Pancreas (tissue), 10 donors: ENCODE data around the gene APPL2. TPM values are rescaled to one million over a fixed set of nuclear protein-coding genes. Genes with fewer than 3 reads are reported as not detected.
A peak's percentile ranks its signal among the peaks of the same experiment; 100 is the strongest.

Experiments used
- ATAC-seq, 4 donors: fragments of 200-7000 bp; cut with Tn5 transposase; one replicate each; pipeline versions ENCODE4 v1.8.0 to v1.9.1; 2020; ENCODE audit warnings: mild to moderate bottlenecking in 4 of 4, moderate library complexity in 4 of 4
- DNase-seq, 6 donors: peaks; one replicate each; pipeline ENCODE4 v3.0.0-alpha.2; 2020
- FAIRE-seq: peaks from 2 replicates; lab custom pipeline; 2012; peaks lifted over from hg19 to GRCh38; lab: Jason Lieb, UNC
- H3K27ac ChIP-seq, 4 donors: fragments of 200-600 bp; sonication (generic); 1 replicate in 3 of 4; 2 replicates in 1 of 4; pipeline versions ENCODE4 v1.5.0 to v1.8.0; 2020
- H3K27me3 ChIP-seq, 4 donors: fragments of 200-600 bp; one replicate each; pipeline ENCODE4 v1.8.0; 2021
- H3K36me3 ChIP-seq, 3 donors: fragments of 200-600 bp; sonication (generic) in 1 of 3; one replicate each; pipeline versions ENCODE4 v1.5.0 to v1.8.0; 2020 to 2021
- H3K4me1 ChIP-seq, 3 donors: fragments of 200-600 bp; one replicate each; pipeline ENCODE4 v1.8.0; 2021
- H3K4me3 ChIP-seq, 4 donors: fragments of 200-600 bp; sonication (generic) in 2 of 4; one replicate each; pipeline versions ENCODE4 v1.5.0 to v1.8.0; 2020 to 2021
- H3K9me3 ChIP-seq, 4 donors: fragments of 200-600 bp; one replicate each; pipeline ENCODE4 v1.8.0; 2021
- CTCF ChIP-seq, 4 donors: fragments of 200-600 bp; sonication (generic) in 3 of 4; IDR thresholded peaks; one replicate each; pipeline versions ENCODE4 v1.5.0 to v1.8.0; 2021; ENCODE audit warnings: antibody characterized with exemption in 4 of 4
- WGBS, 2 donors: extraction: QIAGEN DNeasy Blood & Tissue Kit; methylation state at CpG; one replicate each; pipeline ENCODE4 v1.1.7; 2013; 5-methylcytosine and 5-hydroxymethylcytosine counted together
- intact Hi-C, 3 donors: fragments of 100-400 bp; cut with DNase I; formaldehyde crosslinking; loops; one replicate each; pipeline versions ENCODE4 v1.11.1 to v1.14.2; 2022
- polyA plus RNA-seq, 2 donors: library from polyadenylated mRNA; stranded (reverse); fragments of 200-250 nt; gene quantifications; one replicate each; pipeline ENCODE4 v1.2.3, GENCODE V29; 2013
- total RNA-seq, 6 donors: library from RNA; stranded (reverse); fragmentation: NEBNext Ultra II Directional in 4 of 6; extraction: Animal tissue kit (Norgen Biotek cat#: 25700) in 4 of 6; gene quantifications; one replicate each; pipeline versions ENCODE4 v1.2.1 to v1.2.4, GENCODE V29; 2021 to 2023
- donor health status: healthy with polysubstance abuse.
- donor health status: DM: no; HTN: no; CAD: no; lungs with moderate emphysema.
- donor health status: DM: no; HTN: no; CAD: no.
- donor health status: control.
- donor health status: control.
- donor health status: Bipolar disorder and iron deficiency.
- donor health status: DM: yes; HTN: yes; CAD: no.
- donor health status: DM: no; HTN: no; CAD: no.
- donor health status: DM: no; HTN: no; CAD: no.
- donor health status: DM: yes; HTN: yes; CAD: no.

APPL2 gene
- total RNA-seq (10 to 100 TPM; 14.6 to 26.9 (median 19.0) TPM), polyA plus RNA-seq (10 to 100 TPM in 1 of 2 donors, 1 to 10 TPM in 1; 9.7 to 33.4 TPM)

- 0 to 1% methylated on average over 45 to 80 of the region's 80 CpGs for WGBS, 2 donors
- H3K4me1 ChIP-seq: peaks cover 0 to 23% (median 17%) of the 10 kb centered on the region in 3 donors
- intact Hi-C loops: no loop called here
These were observed at the start of gene APPL2 for GRCh38 chr12:105235732-105236476. Gene APPL2 (minus strand): TSS chr12:105236174. CDS start chr12:105236012, 162 bp downstream.

GRCh38 chr12:105285378-105285777 lies 49.4 kb upstream of the APPL2 start:
- FAIRE-seq (no peak), ATAC-seq (no peak), DNase-seq (no peak)
- Histone ChIP-seq H3K27ac (no peak overlapping the region), H3K4me3 (no peak overlapping the region), H3K27me3 (no peaks in the 10 kb centered on the region), H3K4me1 (peaks cover 11 to 14% (median 14%) of the 10 kb centered on the region in 3 donors), H3K9me3 (no peaks in the 10 kb centered on the region), H3K36me3 (no peaks in the 10 kb centered on the region)
- WGBS, 2 donors: 78 to 88% methylated on average over 1 of the region's 1 CpG
- TF ChIP-seq CTCF (IDR thresholded peaks at IDR 0.05): no peak
- intact Hi-C loops: no loop called here

More at GRCh38 chr12:105235732-105236476, at the start of gene APPL2:
- Histone ChIP-seq H3K36me3 (no peaks in the 10 kb centered on the region), H3K9me3 (no peaks in the 10 kb centered on the region), H3K27me3 (no peaks in the 10 kb centered on the region), H3K4me3 (peak within 1 kb of the TSS; percentile 80 to 91 (median 82)), H3K27ac (peak within 1 kb of the TSS; percentile 82 to 95 (median 90))
- FAIRE-seq: no peak
- peak; percentile 94 to 97 (median 96) for ATAC-seq
- peak; percentile 89 to 95 (median 91) for DNase-seq
- peak in 3 of 4 donors; percentile 10 to 30 (median 23) for TF ChIP-seq CTCF (IDR thresholded peaks at IDR 0.05)

- DNase-seq: no peak
These were observed 45.7 kb upstream of the APPL2 start for GRCh38 chr12:105281694-105282049.

GRCh38 chr12:105280966-105281693 lies 45.2 kb upstream of the APPL2 start:
- peak overlapping the region in 3 of 4 donors; percentile 3 to 55 (median 47) for H3K27ac ChIP-seq
- WGBS, 2 donors: 51 to 56% methylated on average over 6 of the region's 6 CpGs
- H3K9me3 ChIP-seq: no peaks in the 10 kb centered on the region
- no peaks in the 10 kb centered on the region for H3K36me3 ChIP-seq
- no peaks in the 10 kb centered on the region for H3K27me3 ChIP-seq
- peaks cover 11 to 20% (median 14%) of the 10 kb centered on the region in 3 donors for H3K4me1 ChIP-seq
- peak; percentile 63 to 75 (median 72) for ATAC-seq
- DNase-seq: peak in 3 of 6 donors; percentile 27 to 63 (median 30)
- TF ChIP-seq CTCF (IDR thresholded peaks at IDR 0.05): no peak
- no peak for FAIRE-seq
- intact Hi-C loops: no loop called here
- no peak overlapping the region for H3K4me3 ChIP-seq

More at GRCh38 chr12:105281694-105282049, 45.7 kb upstream of the APPL2 start:
- Histone ChIP-seq H3K9me3 (no peaks in the 10 kb centered on the region), H3K36me3 (no peaks in the 10 kb centered on the region), H3K27ac (peak overlapping the region in 3 of 4 donors; percentile 3 to 55 (median 47)), H3K4me1 (peaks cover 11 to 20% (median 14%) of the 10 kb centered on the region in 3 donors), H3K27me3 (no peaks in the 10 kb centered on the region), H3K4me3 (no peak overlapping the region)
- 73 to 83% methylated on average over 1 of the region's 1 CpG for WGBS, 2 donors
- TF ChIP-seq CTCF (IDR thresholded peaks at IDR 0.05): no peak
- ATAC-seq (peak; percentile 48 to 58 (median 54)), FAIRE-seq (no peak)
- intact Hi-C loops: no loop called here
